SK-N-SH treated with all-trans-retinoic acid at 6 μM for 48 hours (cell line): Measurements from ENCODE around the gene PIAS3.

Source experiments
- ARNTL ChIP-seq: fragments of 450-650 bp; formaldehyde crosslinking; IDR thresholded peaks from 2 replicates; pipeline ENCODE4 v1.5.0; 2020; ENCODE audit warnings: low read depth, mild to moderate bottlenecking, moderate library complexity, borderline replicate concordance
- ESRRG ChIP-seq: fragments of 250-450 bp; sonication (Bioruptor Pico); IDR thresholded peaks from 2 replicates; pipeline ENCODE4 v1.6.1; 2021; ENCODE audit warnings: mild to moderate bottlenecking
- ISL1 ChIP-seq: fragments of 250-450 bp; sonication (Bioruptor Pico); IDR thresholded peaks from 2 replicates; pipeline ENCODE4 v2.1.2; 2022; ENCODE audit warnings: mild to moderate bottlenecking, moderate library complexity
- POU6F1 ChIP-seq: fragments of 250-450 bp; sonication (Bioruptor Pico); IDR thresholded peaks from 2 replicates; pipeline ENCODE4 v1.8.0; 2021; ENCODE audit warnings: low read depth, mild to moderate bottlenecking, moderate library complexity, borderline replicate concordance
- ZFP3 ChIP-seq: fragments of 250-450 bp; sonication (Bioruptor Pico); IDR thresholded peaks from 2 replicates; pipeline ENCODE4 v1.5.0; 2020; ENCODE audit warnings: mild to moderate bottlenecking, moderate library complexity
- ZFP30 ChIP-seq: fragments of 450-650 bp; formaldehyde crosslinking; IDR thresholded peaks from 2 replicates; pipeline ENCODE4 v1.5.0; 2022; ENCODE audit warnings: mild to moderate bottlenecking, moderate library complexity
- ZNF565 ChIP-seq: fragments of 450-650 bp; formaldehyde crosslinking; conservative IDR thresholded peaks from 2 replicates; pipeline ENCODE4 v1.5.0; 2020; ENCODE audit warnings: low read depth, mild to moderate bottlenecking, moderate library complexity
- TF ChIP-seq, protein P1 (sequence below): fragments of 250-450 bp; sonication (Bioruptor Pico); IDR thresholded peaks from 2 replicates; pipeline ENCODE4 v1.5.1; 2020; ENCODE audit warnings: low read depth, mild to moderate bottlenecking, moderate library complexity

DNA sequence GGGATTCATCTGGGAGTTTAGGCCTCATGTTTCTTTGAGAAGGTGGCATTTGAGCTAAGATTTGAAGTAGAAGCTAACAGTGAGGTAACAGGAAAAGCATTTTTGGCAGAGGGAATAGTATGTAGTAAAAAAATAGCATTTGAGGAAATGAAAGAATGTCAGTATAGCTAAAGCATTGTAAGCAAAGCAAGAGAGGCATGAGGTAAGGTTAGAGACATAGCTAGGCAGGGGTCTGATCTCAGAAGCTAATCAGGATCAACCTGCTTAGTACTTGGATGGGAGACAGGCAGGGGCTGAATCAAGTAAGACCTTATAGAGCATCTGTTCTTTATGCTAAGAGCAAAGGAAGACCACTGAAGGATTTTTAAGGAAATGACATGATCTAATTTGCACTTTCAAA lies 30.9 kb downstream of the PIAS3 start:
- TF ChIP-seq ZNF565 (CRISPR knock-in tag) (no peak), POU6F1 (no peak), ISL1 (no peak), ARNTL (no peak), ESRRG (CRISPR knock-in tag) (no peak), ZFP30 (CRISPR knock-in tag) (no peak), ZFP3 (CRISPR knock-in tag) (no peak)
- TF ChIP-seq, protein P1, sequence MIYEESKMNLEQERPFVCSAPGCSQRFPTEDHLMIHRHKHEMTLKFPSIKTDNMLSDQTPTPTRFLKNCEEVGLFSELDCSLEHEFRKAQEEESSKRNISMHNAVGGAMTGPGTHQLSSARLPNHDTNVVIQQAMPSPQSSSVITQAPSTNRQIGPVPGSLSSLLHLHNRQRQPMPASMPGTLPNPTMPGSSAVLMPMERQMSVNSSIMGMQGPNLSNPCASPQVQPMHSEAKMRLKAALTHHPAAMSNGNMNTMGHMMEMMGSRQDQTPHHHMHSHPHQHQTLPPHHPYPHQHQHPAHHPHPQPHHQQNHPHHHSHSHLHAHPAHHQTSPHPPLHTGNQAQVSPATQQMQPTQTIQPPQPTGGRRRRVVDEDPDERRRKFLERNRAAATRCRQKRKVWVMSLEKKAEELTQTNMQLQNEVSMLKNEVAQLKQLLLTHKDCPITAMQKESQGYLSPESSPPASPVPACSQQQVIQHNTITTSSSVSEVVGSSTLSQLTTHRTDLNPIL (CRISPR knock-in tag), result no peak
